GM12801 (cell line): Measurements from ENCODE around the gene AKT2.

ENCODE experiments used
- TF ChIP-seq, protein P1 (sequence below): IDR thresholded peaks from one replicate; pipeline ENCODE4 v1.5.1; 2011; ENCODE audit warnings: control low read depth; ENCODE audit not compliant: insufficient read length; ENCODE audit errors: extremely low read depth

Gene AKT2

GRCh38 chr19:40312533-40312932 is 27.4 kb upstream of the AKT2 start:
- TF ChIP-seq, protein P1, sequence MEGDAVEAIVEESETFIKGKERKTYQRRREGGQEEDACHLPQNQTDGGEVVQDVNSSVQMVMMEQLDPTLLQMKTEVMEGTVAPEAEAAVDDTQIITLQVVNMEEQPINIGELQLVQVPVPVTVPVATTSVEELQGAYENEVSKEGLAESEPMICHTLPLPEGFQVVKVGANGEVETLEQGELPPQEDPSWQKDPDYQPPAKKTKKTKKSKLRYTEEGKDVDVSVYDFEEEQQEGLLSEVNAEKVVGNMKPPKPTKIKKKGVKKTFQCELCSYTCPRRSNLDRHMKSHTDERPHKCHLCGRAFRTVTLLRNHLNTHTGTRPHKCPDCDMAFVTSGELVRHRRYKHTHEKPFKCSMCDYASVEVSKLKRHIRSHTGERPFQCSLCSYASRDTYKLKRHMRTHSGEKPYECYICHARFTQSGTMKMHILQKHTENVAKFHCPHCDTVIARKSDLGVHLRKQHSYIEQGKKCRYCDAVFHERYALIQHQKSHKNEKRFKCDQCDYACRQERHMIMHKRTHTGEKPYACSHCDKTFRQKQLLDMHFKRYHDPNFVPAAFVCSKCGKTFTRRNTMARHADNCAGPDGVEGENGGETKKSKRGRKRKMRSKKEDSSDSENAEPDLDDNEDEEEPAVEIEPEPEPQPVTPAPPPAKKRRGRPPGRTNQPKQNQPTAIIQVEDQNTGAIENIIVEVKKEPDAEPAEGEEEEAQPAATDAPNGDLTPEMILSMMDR: no peak

DNA sequence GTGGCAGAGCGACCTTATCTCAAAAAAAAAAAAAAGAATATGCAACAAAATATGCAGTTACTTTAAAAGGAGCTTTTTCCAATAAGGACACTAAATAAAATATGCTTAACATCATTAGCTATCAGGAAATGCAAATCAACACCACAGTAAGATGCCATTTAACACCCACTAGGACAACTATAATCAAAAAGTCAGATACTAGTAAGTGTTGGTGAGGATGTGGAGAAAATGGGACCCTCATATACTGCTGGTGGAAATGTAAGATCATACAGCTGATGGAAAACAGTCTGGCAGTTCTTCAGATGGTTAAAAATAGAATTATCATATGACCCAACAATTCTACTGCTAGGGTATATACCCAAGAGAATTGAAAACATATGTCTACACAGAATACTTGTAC is 24.5 kb upstream of the AKT2 start:
- TF ChIP-seq, protein P1: no peak

DNA sequence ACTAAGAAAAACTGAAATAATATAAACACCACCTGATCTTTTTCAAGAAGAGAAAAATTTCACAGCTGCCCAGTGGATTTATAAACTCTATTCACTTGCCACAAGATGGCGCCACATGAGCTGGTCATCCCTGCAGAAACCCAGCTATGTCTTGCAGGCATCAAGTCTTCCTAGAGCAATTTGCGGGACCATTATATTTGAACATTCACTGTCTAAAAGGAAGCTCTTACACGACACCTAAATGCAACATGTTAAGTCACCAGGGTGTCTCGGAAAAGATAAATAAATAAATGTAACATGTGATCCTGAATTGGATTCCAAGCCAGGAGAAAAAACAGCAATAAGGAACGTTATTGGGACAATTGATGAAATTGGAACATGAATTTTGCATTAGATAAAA is 20.3 kb upstream of the AKT2 start:
- TF ChIP-seq, protein P1: no peak

- TF ChIP-seq, protein P1: no peak
These were observed 19.2 kb upstream of the AKT2 start for GRCh38 chr19:40304306-40304705.

DNA sequence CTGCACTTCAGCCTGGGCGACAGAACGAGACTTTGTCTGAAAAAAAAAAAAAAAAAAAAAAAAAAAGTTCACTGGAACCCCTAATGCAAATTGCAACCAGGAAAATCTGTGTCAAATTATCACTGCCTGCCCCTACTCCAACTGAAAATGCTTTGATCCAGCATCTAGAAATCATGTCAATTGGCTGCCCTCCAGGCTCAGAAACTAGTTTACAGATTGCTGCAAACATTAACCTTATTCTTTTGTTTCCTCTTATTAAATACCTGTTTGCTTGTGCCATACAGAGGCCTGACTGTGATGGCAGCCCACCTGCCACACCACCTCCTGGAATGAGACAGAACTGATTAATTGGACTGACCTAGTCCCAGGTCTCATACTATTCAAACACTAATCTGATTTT is 18.6 kb upstream of the AKT2 start:
- TF ChIP-seq, protein P1: no peak

GRCh38 chr19:40302224-40303011 is 17.3 kb upstream of the AKT2 start:
- TF ChIP-seq, protein P1: no peak

DNA sequence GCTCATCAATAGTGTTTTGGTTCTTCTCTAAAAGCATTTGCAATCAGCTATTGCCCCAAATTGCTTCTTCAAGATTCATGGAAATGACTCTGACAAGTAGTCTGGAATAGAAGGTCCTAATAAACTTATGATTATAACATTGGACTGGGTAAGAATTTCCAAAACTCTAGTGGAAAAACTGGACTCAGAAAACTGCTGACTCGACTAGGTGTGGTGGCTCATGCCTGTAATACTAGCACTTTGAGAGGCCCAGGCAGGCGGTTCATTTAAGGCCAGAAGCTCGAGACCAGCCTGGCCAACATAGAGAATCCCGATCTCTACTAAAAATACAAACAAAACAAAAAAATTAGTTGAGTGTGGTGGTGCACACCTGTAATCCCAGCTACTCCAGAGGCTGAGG is 15.5 kb upstream of the AKT2 start:
- TF ChIP-seq, protein P1: no peak
